GM12801 (cell line): ENCODE measurements around the gene COL9A2.

Source experiments
- TF ChIP-seq, protein P1 (sequence below): IDR thresholded peaks from one replicate; pipeline ENCODE4 v1.5.1; 2011; ENCODE audit warnings: control low read depth; ENCODE audit not compliant: insufficient read length; ENCODE audit errors: extremely low read depth

Gene COL9A2

DNA sequence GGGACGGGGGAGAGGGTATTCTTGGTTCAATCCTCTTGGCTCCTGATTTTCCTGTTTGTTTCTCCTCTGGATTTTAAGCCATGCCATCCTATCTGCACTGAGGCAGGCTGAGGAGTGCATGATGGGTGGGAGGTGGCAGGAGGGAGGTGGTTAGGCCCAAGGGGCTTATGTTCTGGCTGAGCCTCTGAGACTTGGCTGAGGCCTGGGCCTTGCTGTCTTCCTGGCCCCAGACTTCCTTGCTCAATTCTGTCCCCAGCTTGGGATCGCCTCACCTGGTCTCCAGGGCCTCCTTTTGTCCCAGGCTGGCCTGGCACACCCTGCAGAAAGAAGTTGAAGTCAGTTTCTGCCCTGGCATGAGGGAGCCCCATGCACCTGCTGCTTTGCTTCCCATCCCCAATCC is 11.2 kb downstream of the COL9A2 start:
- TF ChIP-seq, protein P1, sequence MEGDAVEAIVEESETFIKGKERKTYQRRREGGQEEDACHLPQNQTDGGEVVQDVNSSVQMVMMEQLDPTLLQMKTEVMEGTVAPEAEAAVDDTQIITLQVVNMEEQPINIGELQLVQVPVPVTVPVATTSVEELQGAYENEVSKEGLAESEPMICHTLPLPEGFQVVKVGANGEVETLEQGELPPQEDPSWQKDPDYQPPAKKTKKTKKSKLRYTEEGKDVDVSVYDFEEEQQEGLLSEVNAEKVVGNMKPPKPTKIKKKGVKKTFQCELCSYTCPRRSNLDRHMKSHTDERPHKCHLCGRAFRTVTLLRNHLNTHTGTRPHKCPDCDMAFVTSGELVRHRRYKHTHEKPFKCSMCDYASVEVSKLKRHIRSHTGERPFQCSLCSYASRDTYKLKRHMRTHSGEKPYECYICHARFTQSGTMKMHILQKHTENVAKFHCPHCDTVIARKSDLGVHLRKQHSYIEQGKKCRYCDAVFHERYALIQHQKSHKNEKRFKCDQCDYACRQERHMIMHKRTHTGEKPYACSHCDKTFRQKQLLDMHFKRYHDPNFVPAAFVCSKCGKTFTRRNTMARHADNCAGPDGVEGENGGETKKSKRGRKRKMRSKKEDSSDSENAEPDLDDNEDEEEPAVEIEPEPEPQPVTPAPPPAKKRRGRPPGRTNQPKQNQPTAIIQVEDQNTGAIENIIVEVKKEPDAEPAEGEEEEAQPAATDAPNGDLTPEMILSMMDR = no peak

DNA sequence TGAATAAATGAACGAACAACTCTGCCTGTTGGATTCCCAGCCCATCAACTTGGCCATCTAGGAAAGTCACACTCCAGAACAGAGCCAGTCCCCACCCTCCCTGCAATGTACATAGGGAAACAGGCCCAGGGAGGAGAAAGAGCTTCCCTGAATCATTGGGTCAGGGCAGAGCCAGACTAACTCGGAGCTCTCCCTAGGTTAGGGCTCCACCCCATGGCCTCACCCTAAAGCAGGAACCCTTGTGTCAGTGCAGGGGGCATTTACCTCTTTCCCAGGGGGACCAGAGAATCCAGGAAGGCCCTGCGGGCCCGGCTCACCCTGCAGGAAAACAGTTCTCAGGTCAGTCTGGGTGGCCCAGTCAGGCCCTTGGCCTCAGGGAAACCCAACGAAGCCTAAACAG is 11.6 kb downstream of the COL9A2 start:
- TF ChIP-seq, protein P1 = no peak

DNA sequence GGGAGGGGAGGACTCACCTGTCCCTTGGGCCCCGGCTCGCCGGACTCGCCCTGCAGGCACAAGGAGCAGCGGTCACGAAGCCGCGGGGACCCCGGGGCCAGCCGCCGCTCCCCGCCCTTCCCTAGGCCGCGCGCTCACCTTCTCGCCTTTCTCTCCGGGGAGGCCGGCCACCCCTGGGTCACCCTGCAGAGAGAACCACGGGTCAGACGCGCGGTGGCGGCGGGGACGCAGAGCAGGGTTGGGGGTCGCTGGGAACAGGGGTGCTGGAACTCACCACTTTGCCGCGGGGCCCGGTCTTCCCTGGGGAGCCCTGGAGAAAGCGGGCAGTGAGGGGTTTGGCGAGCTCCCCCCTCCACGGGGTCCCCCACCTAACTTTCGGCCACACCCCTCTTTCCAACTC is 13.3 kb downstream of the COL9A2 start:
- TF ChIP-seq, protein P1 = no peak

DNA sequence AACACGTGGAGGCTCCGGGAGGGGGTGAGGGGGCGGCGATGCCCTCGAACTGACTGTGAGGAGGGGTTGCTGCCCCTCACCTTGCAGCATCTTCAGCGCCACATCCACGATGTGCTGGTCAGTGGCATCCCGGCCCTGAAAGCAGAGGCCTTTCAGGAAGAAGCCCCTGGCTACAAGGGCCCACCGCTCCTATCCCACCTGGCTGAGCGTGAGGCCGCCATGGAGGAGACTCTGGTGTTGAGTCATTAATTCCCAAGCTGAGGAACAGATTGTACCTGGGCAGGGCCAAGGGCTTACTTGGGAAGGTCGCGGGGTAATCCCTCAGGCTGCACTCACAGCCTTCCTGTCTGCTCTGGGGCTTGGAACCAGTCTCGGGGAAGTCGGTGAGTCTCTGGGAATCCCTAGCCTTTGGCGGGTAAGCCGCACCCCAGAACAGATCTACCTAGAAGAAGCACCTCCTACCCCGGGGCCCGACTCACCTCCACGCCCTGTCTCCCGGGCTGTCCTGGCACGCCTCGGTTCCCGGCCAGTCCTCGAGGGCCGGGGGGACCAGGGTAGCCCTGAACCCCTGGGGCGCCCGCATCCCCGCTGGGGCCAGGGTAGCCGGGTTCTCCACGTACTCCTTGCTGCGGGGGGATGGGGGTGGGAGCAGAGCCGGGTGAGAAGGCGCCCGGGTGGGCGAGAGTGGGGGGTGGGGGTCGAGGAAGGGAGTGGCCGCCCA is 13.9 kb downstream of the COL9A2 start:
- TF ChIP-seq, protein P1 = no peak

DNA sequence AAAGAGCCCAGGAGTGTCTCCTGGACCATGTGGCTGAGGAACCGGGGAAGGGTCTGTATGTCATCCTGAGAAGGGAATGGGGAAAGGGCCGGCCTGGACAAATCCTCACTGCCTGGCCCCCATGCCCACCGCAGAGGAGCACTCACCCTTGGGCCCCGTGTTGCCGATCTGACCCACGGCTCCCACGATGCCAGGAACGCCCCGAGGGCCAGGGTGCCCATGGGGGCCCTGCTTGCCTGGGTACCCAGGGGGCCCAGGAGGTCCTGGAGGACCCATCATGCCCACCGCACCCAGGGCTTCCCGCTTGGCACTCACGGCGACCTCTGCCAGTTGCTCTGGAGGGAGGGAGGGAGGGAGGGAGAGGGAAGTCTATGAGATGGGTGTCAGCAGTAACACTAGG is 14.6 kb downstream of the COL9A2 start:
- TF ChIP-seq, protein P1 = no peak

DNA sequence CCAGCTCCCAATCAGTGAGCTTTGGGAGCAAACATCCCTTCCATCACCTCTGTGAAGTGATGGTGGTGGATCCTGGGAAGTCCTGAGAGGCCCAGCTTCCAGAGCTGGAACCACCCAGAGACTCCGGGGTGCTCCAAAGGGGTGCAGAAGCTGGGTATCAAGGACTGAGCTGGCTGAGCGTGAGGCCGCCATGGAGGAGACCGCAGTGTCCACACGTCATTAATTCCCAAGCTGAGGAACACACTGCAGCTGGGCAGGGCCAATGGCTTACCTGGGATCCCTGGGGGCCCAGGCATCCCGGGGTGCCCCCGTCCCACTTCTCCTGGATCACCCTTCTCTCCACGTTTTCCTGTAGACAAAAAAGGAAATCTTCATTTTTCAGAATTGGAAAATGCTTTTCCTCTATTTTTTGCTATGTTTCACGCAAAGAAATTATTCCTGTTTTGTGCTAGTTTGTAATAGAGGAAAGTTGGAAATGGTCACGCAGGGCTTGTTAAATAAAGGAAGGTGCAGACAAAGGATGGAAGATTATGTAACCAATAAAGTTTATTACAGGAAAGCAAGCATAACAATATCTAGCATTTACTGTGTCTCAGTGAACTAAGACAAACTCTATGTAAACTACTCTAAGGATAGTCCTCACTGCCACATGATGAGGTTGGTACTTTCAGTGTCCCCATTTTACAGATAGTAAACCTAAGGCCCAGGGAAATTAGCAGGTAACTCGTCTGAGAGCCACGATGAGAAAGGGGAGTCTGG is 15.4 kb downstream of the COL9A2 start:
- TF ChIP-seq, protein P1 = no peak

DNA sequence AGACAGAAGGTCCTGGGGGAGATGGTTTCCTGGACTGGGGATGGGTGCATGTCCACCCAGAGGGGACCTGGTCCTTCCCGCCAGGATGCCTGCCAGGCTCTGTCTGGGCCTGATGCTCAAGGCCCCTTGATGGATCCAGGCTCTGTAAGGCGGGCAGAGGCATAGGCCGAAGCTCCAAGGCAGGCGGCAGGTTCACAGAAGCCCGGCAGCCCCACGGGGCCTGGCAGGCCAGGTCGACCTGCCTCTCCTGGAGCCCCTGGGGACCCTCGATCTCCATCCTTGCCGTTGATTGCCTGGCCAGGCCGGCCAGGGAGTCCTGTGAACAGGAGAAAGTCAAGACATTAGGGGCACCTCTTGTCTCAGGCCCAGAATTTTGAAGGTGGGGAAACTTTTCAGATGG is 16.0 kb downstream of the COL9A2 start:
- TF ChIP-seq, protein P1 = no peak
